Skeletal muscle tissue (tissue), 4 donors: ENCODE measurements around the gene PTPN18. TPM values are rescaled to one million over a fixed set of nuclear protein-coding genes. Genes with fewer than 3 reads are reported as not detected.

Source experiments
- H3K27ac ChIP-seq: one replicate; pipeline ENCODE4 v1.7.0; 2013; ENCODE audit warnings: mild to moderate bottlenecking, low read depth, low read length, inconsistent platforms
- H3K27me3 ChIP-seq, 3 donors: one replicate each; pipeline ENCODE4 v1.7.0; 2013; ENCODE audit warnings: low read length in 3 of 3; ENCODE audit not compliant: control insufficient read depth in 3 of 3, insufficient read depth in 3 of 3
- H3K36me3 ChIP-seq, 3 donors: one replicate each; pipeline ENCODE4 v1.7.0; 2013; ENCODE audit warnings: low read length in 3 of 3; ENCODE audit not compliant: control insufficient read depth in 3 of 3, insufficient read depth in 3 of 3
- H3K4me1 ChIP-seq, 3 donors: one replicate each; pipeline ENCODE4 v1.7.0; 2013; ENCODE audit warnings: low read length in 3 of 3, mild to moderate bottlenecking in 3 of 3; ENCODE audit not compliant: control insufficient read depth in 3 of 3, insufficient read depth in 3 of 3
- H3K4me3 ChIP-seq, 3 donors: one replicate each; pipeline ENCODE4 v1.7.0; 2013; ENCODE audit warnings: low read length in 3 of 3
- H3K9ac ChIP-seq, 3 donors: one replicate each; pipeline ENCODE4 v1.7.0; 2013; ENCODE audit warnings: low read length in 3 of 3, mild to moderate bottlenecking in 3 of 3, moderate library complexity in 2 of 3, low read depth in 1 of 3
- H3K9me3 ChIP-seq, 3 donors: one replicate each; pipeline ENCODE4 v1.7.0; 2013; ENCODE audit warnings: low read length in 3 of 3; ENCODE audit not compliant: control insufficient read depth in 3 of 3
- total RNA-seq: library from RNA; depleted of rRNA; stranded (reverse); fragments of >200 nt; gene quantifications from one replicate; pipeline ENCODE4 v1.2.3, GENCODE V29; 2014
- donor health status: Osteomylitis.

PTPN18 gene
- total RNA-seq, 1 donor from 2014 or later: 5.2 TPM

DNA sequence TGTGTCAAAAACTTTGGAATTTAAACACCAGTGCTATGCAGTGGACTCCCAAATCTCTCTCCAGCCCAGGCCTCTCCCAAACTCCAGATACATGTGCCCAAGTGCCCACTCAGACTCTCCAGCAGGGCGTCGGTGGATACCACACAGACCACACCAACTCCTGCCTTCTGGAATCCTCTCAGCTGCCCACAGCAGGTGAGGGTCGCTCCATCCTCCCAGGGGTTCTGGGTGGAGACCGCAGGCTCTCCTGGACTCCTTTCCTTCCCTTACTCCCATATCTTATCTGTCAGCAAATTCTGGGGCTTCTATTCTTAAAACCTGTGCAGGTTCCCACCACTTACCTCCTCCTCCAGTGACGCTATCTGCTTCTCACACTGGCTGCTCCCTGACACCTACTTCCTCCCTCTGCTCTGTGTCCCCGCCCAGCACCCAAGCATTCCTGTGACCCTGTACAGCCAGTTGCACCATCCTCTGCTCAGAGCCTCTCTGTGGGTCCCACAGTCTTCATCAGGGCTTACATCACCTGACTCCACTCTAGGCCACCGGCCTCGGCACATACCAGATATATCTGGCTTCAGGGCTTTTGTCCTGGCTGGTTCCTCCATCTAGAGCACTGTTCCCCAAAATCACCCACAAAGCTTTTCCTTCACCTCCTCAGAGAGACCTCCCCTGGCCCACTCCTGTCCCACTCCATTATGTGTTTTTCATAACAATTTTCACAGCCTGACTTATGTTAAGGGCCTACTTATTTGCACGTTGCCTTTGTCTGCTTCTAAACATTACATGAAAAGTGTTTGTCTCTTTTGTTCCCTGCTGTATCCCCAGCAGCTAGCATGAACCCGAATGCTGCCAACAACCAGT lies 15.7 kb upstream of the PTPN18 start:
- Histone ChIP-seq H3K9me3 (no peaks in the 10 kb centered on the region), H3K4me3 (no peak overlapping the region), H3K36me3 (peaks cover 21 to 29% (median 29%) of the 10 kb centered on the region in 3 donors), H3K27me3 (no peaks in the 10 kb centered on the region), H3K27ac (no peak overlapping the region), H3K4me1 (peaks cover 12 to 29% (median 17%) of the 10 kb centered on the region in 3 donors), H3K9ac (no peak overlapping the region)

DNA sequence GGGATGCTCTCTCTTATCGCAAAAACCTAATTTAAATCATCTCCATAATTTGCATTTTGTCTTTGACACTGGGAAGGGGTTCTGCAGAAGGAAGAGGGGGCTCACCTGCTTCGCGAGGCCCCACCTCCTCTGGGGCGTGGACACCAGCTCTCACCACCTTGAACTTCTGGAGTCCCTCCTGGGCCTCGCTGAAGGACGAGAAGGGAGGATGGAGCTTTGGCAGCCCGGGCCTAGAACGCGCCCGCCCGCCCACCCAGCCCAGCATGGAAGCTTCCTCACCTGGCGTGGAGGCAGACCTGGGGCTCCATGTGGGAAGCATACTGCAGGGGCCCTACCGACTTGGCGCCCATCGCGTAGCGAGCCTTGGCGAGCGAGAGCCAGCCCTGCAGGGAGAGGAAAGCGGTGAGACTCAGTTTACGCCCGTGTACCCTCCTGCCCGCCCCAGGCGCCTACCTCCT lies 14.3 kb upstream of the PTPN18 start:
- H3K4me3 ChIP-seq: peak overlapping the region; percentile 81 to 97 (median 85)
- H3K9ac ChIP-seq: peak overlapping the region; percentile 79 to 89 (median 88)
- peaks cover 36 to 44% (median 43%) of the 10 kb centered on the region in 3 donors for H3K36me3 ChIP-seq
- no peaks in the 10 kb centered on the region for H3K27me3 ChIP-seq
- peak overlapping the region; percentile 88 for H3K27ac ChIP-seq
- peaks cover 12 to 29% (median 17%) of the 10 kb centered on the region in 3 donors for H3K4me1 ChIP-seq
- no peaks in the 10 kb centered on the region for H3K9me3 ChIP-seq

DNA sequence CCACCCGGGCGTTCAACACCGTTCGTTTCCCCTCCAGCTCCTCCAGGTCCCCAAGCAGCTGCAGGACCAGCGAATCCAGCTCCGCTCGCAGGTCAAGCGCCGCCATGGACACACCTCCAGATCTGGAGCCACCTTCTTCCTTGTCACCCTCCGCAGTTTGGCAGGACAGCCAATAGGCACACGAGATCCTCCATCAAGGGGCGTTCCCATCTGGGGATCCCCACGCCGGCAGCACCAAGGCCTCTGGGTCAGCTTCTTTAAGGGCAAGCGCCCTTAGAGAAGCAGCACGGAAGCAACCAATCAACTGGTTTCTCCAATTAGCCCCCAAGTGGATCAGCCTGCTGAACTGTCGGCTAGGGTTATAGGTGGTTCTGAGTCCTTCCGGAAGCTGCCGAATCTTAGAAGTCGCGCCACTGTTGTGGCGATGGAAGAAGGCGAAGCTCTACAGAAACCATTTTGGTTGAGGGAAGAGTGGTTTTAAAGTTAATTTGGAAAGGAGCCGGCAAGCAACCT lies 13.8 kb upstream of the PTPN18 start:
- H3K4me1 ChIP-seq: peaks cover 12 to 29% (median 17%) of the 10 kb centered on the region in 3 donors
- peak overlapping the region; percentile 81 to 97 (median 85) for H3K4me3 ChIP-seq
- H3K9ac ChIP-seq: peak overlapping the region; percentile 79 to 89 (median 88)
- peaks cover 40 to 48% (median 46%) of the 10 kb centered on the region in 3 donors for H3K36me3 ChIP-seq
- H3K9me3 ChIP-seq: no peaks in the 10 kb centered on the region
- H3K27ac ChIP-seq: peak overlapping the region; percentile 88
- H3K27me3 ChIP-seq: no peaks in the 10 kb centered on the region

DNA sequence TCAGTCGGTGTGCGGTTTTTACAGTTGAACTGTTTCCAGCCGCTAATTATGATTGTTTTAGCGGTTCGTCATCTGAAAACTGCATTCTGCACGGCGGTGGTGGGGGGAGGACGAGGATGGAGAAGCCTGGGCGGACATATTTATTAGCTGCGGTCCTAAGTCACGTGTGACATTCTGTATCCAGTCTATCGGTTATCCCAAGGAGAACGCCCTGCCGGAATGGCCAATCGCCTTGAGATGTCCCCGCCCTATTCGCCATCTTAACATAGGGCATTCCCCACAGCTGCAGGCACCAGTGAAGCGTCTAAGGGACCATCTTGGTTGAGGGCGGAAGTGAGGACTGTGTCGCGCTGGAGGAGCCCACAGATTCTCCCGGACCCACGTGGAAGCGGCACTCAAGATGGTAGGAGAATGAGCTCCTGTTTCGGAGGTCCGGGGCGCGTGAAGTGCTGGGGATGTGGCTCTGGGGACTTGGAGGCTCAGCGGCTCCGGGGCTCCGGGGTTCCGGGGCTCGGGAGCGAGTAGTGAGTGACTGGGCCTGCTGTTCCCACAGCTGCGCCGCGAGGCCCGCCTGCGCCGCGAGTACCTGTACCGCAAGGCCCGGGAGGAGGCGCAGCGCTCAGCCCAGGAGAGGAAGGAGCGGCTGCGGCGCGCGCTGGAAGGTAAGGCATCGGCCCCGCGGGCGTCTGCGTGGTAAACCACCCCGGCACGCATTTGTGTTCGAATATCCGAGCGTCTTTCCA lies 13.2 kb upstream of the PTPN18 start, which contains the start of gene IMP4:
Gene IMP4, plus strand, starts transcription at position 365 of the 743 bp plus-strand sequence. Its CDS starts 36 bp downstream, at position 401.
- Histone ChIP-seq H3K9me3 (no peaks in the 10 kb centered on the region), H3K36me3 (peaks cover 44 to 54% (median 51%) of the 10 kb centered on the region in 3 donors)

DNA sequence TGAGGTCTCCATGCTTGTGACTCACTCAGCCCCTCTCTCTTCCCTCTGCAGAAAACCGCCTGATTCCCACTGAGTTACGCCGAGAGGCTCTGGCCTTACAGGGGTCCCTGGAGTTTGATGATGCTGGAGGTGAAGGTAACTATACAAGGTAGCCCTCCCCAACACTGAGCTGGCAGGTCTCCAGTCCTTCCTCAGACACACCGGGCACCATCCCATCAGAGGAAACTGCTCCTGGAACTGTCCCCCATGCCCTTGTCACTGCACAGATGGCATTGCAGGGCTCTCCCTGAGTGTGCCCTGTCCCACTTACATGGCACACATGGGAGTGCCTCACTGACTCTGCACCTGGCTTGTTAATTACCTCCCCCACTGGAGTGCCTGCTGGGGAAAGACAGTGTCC lies 11.3 kb upstream of the PTPN18 start:
- Histone ChIP-seq H3K36me3 (peaks cover 43 to 51% (median 49%) of the 10 kb centered on the region in 3 donors), H3K27me3 (no peaks in the 10 kb centered on the region), H3K9ac (no peak overlapping the region), H3K9me3 (no peaks in the 10 kb centered on the region), H3K4me3 (no peak overlapping the region), H3K27ac (no peak overlapping the region), H3K4me1 (peaks cover 10 to 22% (median 17%) of the 10 kb centered on the region in 3 donors)

More for the DNA sequence above, 13.2 kb upstream of the PTPN18 start, which contains the start of gene IMP4:
- Histone ChIP-seq H3K9ac (peak within 1 kb of the TSS; percentile 81 to 89 (median 88)), H3K27ac (peak within 1 kb of the TSS; percentile 88), H3K27me3 (no peaks in the 10 kb centered on the region), H3K4me1 (peaks cover 12 to 29% (median 17%) of the 10 kb centered on the region in 3 donors), H3K4me3 (peak within 1 kb of the TSS; percentile 81 to 97 (median 85))

GRCh38 chr2:130345091-130345490 lies 10.8 kb upstream of the PTPN18 start:
- no peaks in the 10 kb centered on the region for H3K9me3 ChIP-seq
- H3K4me1 ChIP-seq: peaks cover 10 to 22% (median 17%) of the 10 kb centered on the region in 3 donors
- H3K9ac ChIP-seq: no peak overlapping the region
- H3K27me3 ChIP-seq: no peaks in the 10 kb centered on the region
- no peak overlapping the region for H3K4me3 ChIP-seq
- peaks cover 42 to 48% (median 47%) of the 10 kb centered on the region in 3 donors for H3K36me3 ChIP-seq
- no peak overlapping the region for H3K27ac ChIP-seq

DNA sequence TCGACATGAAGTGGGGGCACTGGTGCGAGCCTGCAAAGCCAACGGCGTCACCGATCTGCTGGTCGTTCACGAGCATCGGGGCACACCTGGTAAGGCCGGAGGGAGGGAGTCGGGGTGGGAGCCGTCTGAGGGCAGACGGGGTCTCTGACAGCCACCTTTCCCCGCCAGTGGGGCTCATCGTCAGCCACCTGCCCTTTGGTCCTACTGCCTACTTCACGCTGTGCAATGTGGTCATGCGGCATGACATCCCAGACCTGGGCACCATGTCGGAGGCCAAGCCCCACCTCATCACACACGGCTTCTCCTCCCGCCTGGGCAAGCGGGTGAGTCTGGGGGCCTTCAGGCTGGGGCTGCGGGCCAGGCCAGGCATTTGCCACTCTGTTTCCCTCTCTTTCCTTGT lies 10.2 kb upstream of the PTPN18 start:
- Histone ChIP-seq H3K27ac (no peak overlapping the region), H3K36me3 (peaks cover 40 to 47% (median 43%) of the 10 kb centered on the region in 3 donors), H3K4me1 (peaks cover 10 to 21% (median 17%) of the 10 kb centered on the region in 3 donors), H3K9me3 (no peaks in the 10 kb centered on the region), H3K27me3 (no peaks in the 10 kb centered on the region), H3K4me3 (no peak overlapping the region), H3K9ac (no peak overlapping the region)

GRCh38 chr2:130346041-130346740 lies 9.7 kb upstream of the PTPN18 start:
- no peaks in the 10 kb centered on the region for H3K27me3 ChIP-seq
- H3K4me3 ChIP-seq: no peak overlapping the region
- H3K36me3 ChIP-seq: peaks cover 40 to 47% (median 41%) of the 10 kb centered on the region in 3 donors
- H3K9me3 ChIP-seq: no peaks in the 10 kb centered on the region
- H3K9ac ChIP-seq: no peak overlapping the region
- peaks cover 9 to 16% (median 16%) of the 10 kb centered on the region in 3 donors for H3K4me1 ChIP-seq
- H3K27ac ChIP-seq: no peak overlapping the region

DNA sequence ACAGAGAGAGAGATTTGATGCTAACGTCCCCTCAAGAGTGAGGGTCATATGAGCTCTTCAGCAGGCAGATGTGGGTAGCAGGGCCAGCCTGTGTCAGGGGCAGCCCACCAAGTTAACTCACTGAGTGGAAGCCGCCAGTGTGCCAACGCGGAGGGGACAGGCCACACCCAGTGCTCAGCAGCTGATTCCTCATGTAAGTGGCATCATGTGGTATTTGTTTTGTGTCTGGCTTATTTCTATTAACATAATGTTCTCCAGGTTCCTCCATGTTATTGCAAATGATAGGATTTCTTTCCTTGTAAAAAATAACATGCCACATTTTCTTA lies 9.2 kb upstream of the PTPN18 start:
- Histone ChIP-seq H3K4me1 (peaks cover 5 to 12% (median 11%) of the 10 kb centered on the region in 3 donors), H3K36me3 (peaks cover 40 to 47% (median 41%) of the 10 kb centered on the region in 3 donors), H3K27me3 (no peaks in the 10 kb centered on the region), H3K4me3 (no peak overlapping the region), H3K9me3 (no peaks in the 10 kb centered on the region), H3K9ac (no peak overlapping the region), H3K27ac (no peak overlapping the region)
